22Rv1 (cell line): ENCODE data around the gene ENO2.
"Not testable (repeated sequence)": the region's sequence is repeated elsewhere in the genome, so short reads cannot be mapped to it uniquely, and the experiment has no call there.

Source experiments
- CTCF ChIP-seq: fragments of 450-650 bp; IDR thresholded peaks from 2 replicates; pipeline ENCODE4 v1.5.1; 2017; ENCODE audit warnings: mild to moderate bottlenecking
- ZFX ChIP-seq: fragments of 450-650 bp; IDR thresholded peaks from 2 replicates; pipeline ENCODE4 v1.6.1; 2017; ENCODE audit warnings: antibody characterized with exemption, borderline replicate concordance

GRCh38 chr12:6888794-6889193, 25.6 kb upstream of the ENO2 start:
- TF ChIP-seq CTCF, ZFX: not testable (repeated sequence)
